Endothelial cell of umbilical vein (primary cell): ENCODE measurements around the gene ARL9. TPM values are rescaled to one million over a fixed set of nuclear protein-coding genes. Genes with fewer than 3 reads are reported as not detected.

ENCODE experiments used
- BruUV-seq: library from RNA; stranded (reverse); fragments of 400-500 nt; replicated peaks from 2 replicates; lab custom pipeline; 2021; lab: Mats Ljungman, UMichigan
- CTCF ChIA-PET: fragments of 300-600, 350-600 bp; sonication (Branson Sonifier 250); formaldehyde crosslinking; loops from one replicate; lab custom pipeline; 2021; ENCODE audit warnings: antibody characterized with exemption, inconsistent platforms; lab: Charles Lee
- POLR2A ChIA-PET: fragments of 300-600, 350-600 bp; sonication (Branson Sonifier 250); formaldehyde crosslinking; loops from one replicate; lab custom pipeline; 2021; ENCODE audit warnings: antibody characterized with exemption, inconsistent platforms; lab: Charles Lee
- DNase-seq: peaks from one replicate; pipeline ENCODE4 v3.0.0-alpha.2; 2011; ENCODE audit warnings: low read depth, low spot score
- FAIRE-seq: peaks from 2 replicates; lab custom pipeline; 2011; peaks lifted over from hg19 to GRCh38; lab: Jason Lieb, UNC
- H2AFZ ChIP-seq: 2 replicates; pipeline ENCODE4 v1.6.0; 2012; ENCODE audit warnings: low read depth, low read length, control low read depth, inconsistent platforms
- H3K27ac ChIP-seq: 2 replicates; pipeline ENCODE4 v1.5.1; 2011; ENCODE audit warnings: low read depth, mild to moderate bottlenecking, control low read depth, low read length, moderate library complexity; ENCODE audit not compliant: insufficient read depth
- H3K27me3 ChIP-seq, 2 experiments: 2 replicates each; pipeline versions ENCODE4 v1.6.0 to v1.6.1; 2011; ENCODE audit warnings: low read length in 2 of 2, mixed read lengths in 1 of 2; ENCODE audit not compliant: control insufficient read depth in 2 of 2, insufficient read depth in 2 of 2
- H3K36me3 ChIP-seq, 2 experiments: 2 replicates in 1 of 2; 3 replicates in 1 of 2; pipeline ENCODE4 v1.5.1; 2011; ENCODE audit warnings: low read length in 2 of 2, mild to moderate bottlenecking in 1 of 2, moderate library complexity in 1 of 2; ENCODE audit not compliant: control insufficient read depth in 2 of 2, insufficient read depth in 2 of 2; ENCODE audit errors: extremely low read depth in 1 of 2
- H3K4me1 ChIP-seq: 3 replicates; pipeline ENCODE4 v1.5.1; 2011; ENCODE audit warnings: mild to moderate bottlenecking, low read length; ENCODE audit not compliant: control insufficient read depth, insufficient read depth; ENCODE audit errors: extremely low read depth
- H3K4me2 ChIP-seq: 2 replicates; pipeline ENCODE4 v1.6.1; 2011; ENCODE audit warnings: low read length, control low read depth, mixed read lengths; ENCODE audit not compliant: insufficient read depth
- H3K4me3 ChIP-seq, 3 experiments: fragments of 200-600 bp in 1 of 3; sonication (generic), shearing (Covaris generic) in 1 of 3; replicated peaks in 1 of 3; 2 replicates each; pipeline ENCODE4 v1.5.1; 2011 to 2016; ENCODE audit warnings: control low read depth in 3 of 3, low read length in 3 of 3, mild to moderate bottlenecking in 2 of 3, inconsistent platforms in 1 of 3, low read depth in 1 of 3, moderate library complexity in 1 of 3; ENCODE audit not compliant: insufficient read depth in 1 of 3
- H3K79me2 ChIP-seq: 2 replicates; pipeline ENCODE4 v1.6.0; 2012; ENCODE audit warnings: low read length, inconsistent platforms; ENCODE audit not compliant: control insufficient read depth, insufficient read depth
- H3K9ac ChIP-seq: replicated peaks from 2 replicates; pipeline ENCODE3; 2011; ENCODE audit warnings: low read length, control low read depth; ENCODE audit not compliant: insufficient read depth; ENCODE audit errors: extremely low read depth
- H3K9me1 ChIP-seq: replicated peaks from 3 replicates; pipeline ENCODE4 v1.6.0; 2011; ENCODE audit warnings: mild to moderate bottlenecking, low read length; ENCODE audit not compliant: control insufficient read depth, insufficient read depth; ENCODE audit errors: extremely low read depth
- H3K9me3 ChIP-seq: replicated peaks from 2 replicates; pipeline ENCODE4 v1.5.1; 2012; ENCODE audit warnings: low read length, inconsistent platforms; ENCODE audit not compliant: control insufficient read depth, insufficient read depth
- H4K20me1 ChIP-seq: replicated peaks from 2 replicates; pipeline ENCODE3; 2011; ENCODE audit warnings: mild to moderate bottlenecking, low read length; ENCODE audit not compliant: control insufficient read depth, insufficient read depth; ENCODE audit errors: extremely low read depth
- EZH2 ChIP-seq: IDR thresholded peaks from 2 replicates; pipeline ENCODE4 v1.6.1; 2012; ENCODE audit warnings: borderline replicate concordance, low read depth, mild to moderate bottlenecking, moderate library complexity, low read length, inconsistent platforms; ENCODE audit not compliant: severe bottlenecking
- FOS ChIP-seq: IDR thresholded peaks from 2 replicates; pipeline ENCODE4 v1.6.1; 2011; ENCODE audit warnings: mild to moderate bottlenecking, low read length, moderate library complexity, borderline replicate concordance; ENCODE audit not compliant: insufficient read depth
- GATA2 ChIP-seq: IDR thresholded peaks from 2 replicates; pipeline ENCODE4 v1.7.0; 2011; ENCODE audit warnings: low read depth, mild to moderate bottlenecking, moderate library complexity, mixed read lengths, low read length; ENCODE audit not compliant: insufficient read length, insufficient read depth
- JUN ChIP-seq: IDR thresholded peaks from 2 replicates; pipeline ENCODE4 v1.6.1; 2011; ENCODE audit warnings: borderline replicate concordance, low read depth; ENCODE audit not compliant: insufficient read length, insufficient read depth
- MYC ChIP-seq: IDR thresholded peaks from one replicate; pipeline ENCODE4 v1.6.1; 2011; ENCODE audit warnings: mild to moderate bottlenecking, low read depth, low read length
- POLR2AphosphoS5 ChIP-seq: IDR thresholded peaks from 2 replicates; pipeline ENCODE4 v1.6.1; 2012; ENCODE audit warnings: low read depth, mild to moderate bottlenecking, control low read depth, low read length, moderate library complexity; ENCODE audit not compliant: insufficient read depth
- dilution Hi-C: fragments of 300-500 bp; cut with MboI; formaldehyde crosslinking; loops from one replicate; pipeline ENCODE4 v1.15.0; 2019; ENCODE audit warnings: low sequenced_read_pairs; ENCODE audit not compliant: extremely low pct_ligation_motif_present
- intact Hi-C: fragments of 100-400 bp; cut with micrococcal nuclease; formaldehyde crosslinking; loops from one replicate; pipeline ENCODE4 v1.10.0; 2022
- polyA plus RNA-seq, 4 experiments: library from polyadenylated mRNA; depleted of rRNA in 3 of 4; stranded (reverse) in 3 of 4; unstranded in 1 of 4; fragments of >200 nt; gene quantifications; 2 replicates each; pipeline versions ENCODE4 v1.2.1 to v1.2.3, GENCODE V29; 2011 to 2012; ENCODE audit warnings: missing spikeins in 1 of 4
- total RNA-seq: library from RNA; stranded (reverse); gene quantifications from 2 replicates; pipeline ENCODE4 v1.2.3, GENCODE V29; 2021
- TF ChIP-seq, protein P1 (sequence below), 2 donors: IDR thresholded peaks; 1 replicate in 1 of 2; 2 replicates in 1 of 2; pipeline ENCODE4 v1.5.1; 2011; ENCODE audit warnings: low read length in 2 of 2, mild to moderate bottlenecking in 2 of 2, moderate library complexity in 2 of 2, control low read depth in 1 of 2, inconsistent platforms in 1 of 2, low read depth in 1 of 2; ENCODE audit not compliant: insufficient read depth in 1 of 2; ENCODE audit errors: extremely low read depth in 1 of 2
- TF ChIP-seq, protein P2 (sequence below): IDR thresholded peaks from 2 replicates; pipeline ENCODE4 v1.6.1; 2011; ENCODE audit not compliant: insufficient read depth, insufficient read length

The ARL9 gene
- total and polyA plus RNA-seq, 2 donors (not counting 3 experiments of a cell fraction or from before 2014, with no cell fraction given): 0.40 to 1.1 TPM

DNA sequence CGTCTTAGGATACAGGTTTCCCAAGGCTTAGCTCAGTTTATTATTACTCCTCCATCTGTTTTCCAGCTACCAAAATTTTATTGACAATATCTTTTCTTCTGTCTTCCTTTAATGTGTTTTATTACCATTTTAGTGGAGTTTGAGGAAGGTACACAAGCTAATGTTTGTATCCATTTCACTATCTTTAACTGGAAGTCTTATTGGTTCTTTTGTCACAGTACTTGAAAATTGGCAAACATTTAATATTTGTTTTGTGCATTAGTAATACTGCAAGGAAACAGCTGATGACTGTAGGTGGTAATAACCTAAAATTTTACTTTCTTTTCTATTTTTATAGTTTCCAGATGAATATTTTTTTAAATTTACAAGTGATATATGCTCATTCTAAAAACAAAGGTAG lies 9.3 kb upstream of the ARL9 start:
- Histone ChIP-seq H3K27me3 (no peaks in the 10 kb centered on the region), H2AFZ (no peak overlapping the region), H3K9me3 (no peaks in the 10 kb centered on the region), H3K36me3 (peaks cover 6 to 11% of the 10 kb centered on the region in 2 experiments), H3K4me3 (no peak overlapping the region), H3K27ac (no peak overlapping the region), H3K79me2 (no peaks in the 10 kb centered on the region), H3K9me1 (no peaks in the 10 kb centered on the region), H3K4me1 (no peaks in the 10 kb centered on the region), H3K4me2 (no peak overlapping the region), H3K9ac (no peak overlapping the region), H4K20me1 (no peaks in the 10 kb centered on the region)
- intact Hi-C loops: no loop called here
- POLR2A ChIA-PET: no interaction called here
- CTCF ChIA-PET: no interaction called here
- DNase-seq: no peak
- no TSS peak for BruUV-seq
- TF ChIP-seq EZH2 (no peak), MYC (no peak), GATA2 (no peak), FOS (no peak)
- TF ChIP-seq, protein P1, sequence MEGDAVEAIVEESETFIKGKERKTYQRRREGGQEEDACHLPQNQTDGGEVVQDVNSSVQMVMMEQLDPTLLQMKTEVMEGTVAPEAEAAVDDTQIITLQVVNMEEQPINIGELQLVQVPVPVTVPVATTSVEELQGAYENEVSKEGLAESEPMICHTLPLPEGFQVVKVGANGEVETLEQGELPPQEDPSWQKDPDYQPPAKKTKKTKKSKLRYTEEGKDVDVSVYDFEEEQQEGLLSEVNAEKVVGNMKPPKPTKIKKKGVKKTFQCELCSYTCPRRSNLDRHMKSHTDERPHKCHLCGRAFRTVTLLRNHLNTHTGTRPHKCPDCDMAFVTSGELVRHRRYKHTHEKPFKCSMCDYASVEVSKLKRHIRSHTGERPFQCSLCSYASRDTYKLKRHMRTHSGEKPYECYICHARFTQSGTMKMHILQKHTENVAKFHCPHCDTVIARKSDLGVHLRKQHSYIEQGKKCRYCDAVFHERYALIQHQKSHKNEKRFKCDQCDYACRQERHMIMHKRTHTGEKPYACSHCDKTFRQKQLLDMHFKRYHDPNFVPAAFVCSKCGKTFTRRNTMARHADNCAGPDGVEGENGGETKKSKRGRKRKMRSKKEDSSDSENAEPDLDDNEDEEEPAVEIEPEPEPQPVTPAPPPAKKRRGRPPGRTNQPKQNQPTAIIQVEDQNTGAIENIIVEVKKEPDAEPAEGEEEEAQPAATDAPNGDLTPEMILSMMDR (IDR thresholded peaks at IDR 0.05; ENCODE audit: extremely low read depth in 1 of 2, insufficient read depth in 1 of 2, low read depth in 1 of 2, low read length in 2 of 2): no peak
- FAIRE-seq: no peak
- dilution Hi-C loops: no loop called here

DNA sequence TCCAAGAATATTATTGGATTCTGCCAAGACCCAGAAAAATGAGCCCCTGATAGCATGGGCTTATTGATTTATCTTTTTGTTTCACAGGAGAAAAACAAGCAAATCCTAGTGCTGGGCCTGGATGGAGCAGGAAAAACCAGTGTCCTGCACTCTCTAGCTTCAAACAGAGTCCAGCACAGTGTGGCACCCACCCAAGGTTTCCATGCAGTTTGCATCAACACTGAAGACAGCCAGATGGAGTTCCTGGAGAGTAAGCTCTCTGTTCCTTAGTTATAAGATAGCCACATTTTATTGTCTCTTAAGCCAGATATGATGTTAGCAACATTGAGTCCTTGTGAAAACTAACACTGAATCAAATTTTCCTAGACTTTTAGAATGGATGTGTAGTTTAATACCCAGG lies 5.5 kb downstream of the ARL9 start:
- CTCF ChIA-PET: no interaction called here
- Histone ChIP-seq H2AFZ (no peak overlapping the region), H3K79me2 (no peaks in the 10 kb centered on the region), H4K20me1 (no peaks in the 10 kb centered on the region), H3K27ac (no peak overlapping the region), H3K9me3 (no peaks in the 10 kb centered on the region), H3K4me2 (no peak overlapping the region), H3K9ac (no peak overlapping the region), H3K4me1 (peaks cover 5% of the 10 kb centered on the region), H3K9me1 (no peaks in the 10 kb centered on the region), H3K27me3 (no peaks in the 10 kb centered on the region), H3K36me3 (no peaks in the 10 kb centered on the region), H3K4me3 (no peak overlapping the region)
- TF ChIP-seq JUN (no peak), POLR2AphosphoS5 (no peak), EZH2 (no peak), GATA2 (no peak), FOS (no peak), MYC (no peak)
- TF ChIP-seq, protein P2, sequence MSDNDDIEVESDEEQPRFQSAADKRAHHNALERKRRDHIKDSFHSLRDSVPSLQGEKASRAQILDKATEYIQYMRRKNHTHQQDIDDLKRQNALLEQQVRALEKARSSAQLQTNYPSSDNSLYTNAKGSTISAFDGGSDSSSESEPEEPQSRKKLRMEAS: no peak
- TF ChIP-seq, protein P1 (IDR thresholded peaks at IDR 0.05; ENCODE audit: extremely low read depth in 1 of 2, insufficient read depth in 1 of 2, low read depth in 1 of 2, low read length in 2 of 2): no peak
- no peak for FAIRE-seq
- no peak for DNase-seq
- dilution Hi-C loops: no loop called here
- POLR2A ChIA-PET: no interaction called here
- BruUV-seq: no TSS peak
- intact Hi-C loops: no loop called here
